Measurements from ENCODE around the gene RGS10.
"Not testable (repeated sequence)": the region's sequence is repeated elsewhere in the genome, so short reads cannot be mapped to it uniquely, and the experiment has no call there.

The RGS10 gene

GRCh38 chr10:119542357-119542987 lies at the start of gene RGS10:
TSS of gene RGS10 (minus strand) at chr10:119542719. CDS start at chr10:119542638, 81 bp downstream.
- DNase-seq (ENCODE audit: low read depth), result no peak

GRCh38 chr10:119588071-119588470 lies 45.6 kb upstream of the RGS10 start:
- no peak for DNase-seq (ENCODE audit: low read depth)

- DNase-seq (ENCODE audit: low read depth), result no peak
Observed at GRCh38 chr10:119578355-119578754, 35.8 kb upstream of the RGS10 start.

GRCh38 chr10:119575991-119576390 lies 33.5 kb upstream of the RGS10 start:
- no peak for DNase-seq (ENCODE audit: low read depth)

GRCh38 chr10:119575506-119575905 lies 33.0 kb upstream of the RGS10 start:
- DNase-seq (ENCODE audit: low read depth), result no peak

- no peak for DNase-seq (ENCODE audit: low read depth)
Observed at GRCh38 chr10:119567978-119568377, 25.5 kb upstream of the RGS10 start.

- no peak for DNase-seq (ENCODE audit: low read depth)
Observed at GRCh38 chr10:119562097-119562496, 19.6 kb upstream of the RGS10 start.

GRCh38 chr10:119559511-119559910 lies 17.0 kb upstream of the RGS10 start:
- DNase-seq (ENCODE audit: low read depth), result not testable (repeated sequence)

GRCh38 chr10:119556081-119556480 lies 13.6 kb upstream of the RGS10 start:
- not testable (repeated sequence) for DNase-seq (ENCODE audit: low read depth)

GRCh38 chr10:119555178-119555784 lies 12.8 kb upstream of the RGS10 start:
- DNase-seq (ENCODE audit: low read depth), result no peak

- no peak for DNase-seq (ENCODE audit: low read depth)
Observed at GRCh38 chr10:119550827-119551226, 8.3 kb upstream of the RGS10 start.

GRCh38 chr10:119549247-119549999 lies 6.9 kb upstream of the RGS10 start:
- no peak for DNase-seq (ENCODE audit: low read depth)

GRCh38 chr10:119546009-119546408 lies 3.5 kb upstream of the RGS10 start:
- DNase-seq (ENCODE audit: low read depth), result no peak

- DNase-seq (ENCODE audit: low read depth), result no peak
Observed at GRCh38 chr10:119545310-119545709, 2.8 kb upstream of the RGS10 start.

- no peak for DNase-seq (ENCODE audit: low read depth)
Observed at GRCh38 chr10:119543814-119544642, 1.5 kb upstream of the RGS10 start.

GRCh38 chr10:119542988-119543813 lies 682 bp upstream of the RGS10 start:
- no peak for DNase-seq (ENCODE audit: low read depth)

- DNase-seq (ENCODE audit: low read depth), result no peak
Observed at GRCh38 chr10:119541459-119542356, 811 bp downstream of the RGS10 start.

GRCh38 chr10:119541046-119541445 lies 1.5 kb downstream of the RGS10 start:
- DNase-seq (ENCODE audit: low read depth), result no peak

GRCh38 chr10:119540038-119540437 lies 2.5 kb downstream of the RGS10 start:
- no peak for DNase-seq (ENCODE audit: low read depth)

GRCh38 chr10:119539359-119539825 lies 3.1 kb downstream of the RGS10 start:
- DNase-seq (ENCODE audit: low read depth), result no peak

All from HS-5 (cell line).